OCI-M2 (cell line): ENCODE measurements around the gene SHISAL2A.
A peak's percentile ranks its signal among the peaks of the same experiment; 100 is the strongest.
"Not testable (repeated sequence)": the region's sequence is repeated elsewhere in the genome, so short reads cannot be mapped to it uniquely, and the experiment has no call there.

Source experiments
- DNase-seq: peaks from one replicate; lab custom pipeline; 2025; ENCODE audit not compliant: unreplicated experiment; lab: John Stamatoyannopoulos, UW

The SHISAL2A gene

GRCh38 chr1:52681136-52681535 is 48.2 kb downstream of the SHISAL2A start:
- no peak for DNase-seq

- DNase-seq, result no peak
Observed at GRCh38 chr1:52683367-52683940, 50.5 kb downstream of the SHISAL2A start.

GRCh38 chr1:52684545-52684944 is 51.6 kb downstream of the SHISAL2A start:
- no peak for DNase-seq

- DNase-seq, result peak; percentile 34
Observed at GRCh38 chr1:52686261-52686751, 53.3 kb downstream of the SHISAL2A start.

- no peak for DNase-seq
Observed at GRCh38 chr1:52686830-52687229, 53.9 kb downstream of the SHISAL2A start.

GRCh38 chr1:52691821-52692220 is 58.9 kb downstream of the SHISAL2A start:
- no peak for DNase-seq

GRCh38 chr1:52692697-52693096 is 59.7 kb downstream of the SHISAL2A start:
- no peak for DNase-seq

- not testable (repeated sequence) for DNase-seq
Observed at GRCh38 chr1:52693351-52693750, 60.4 kb downstream of the SHISAL2A start.

- no peak for DNase-seq
Observed at GRCh38 chr1:52693843-52694242, 60.9 kb downstream of the SHISAL2A start.

- DNase-seq, result no peak
Observed at GRCh38 chr1:52695627-52696026, 62.7 kb downstream of the SHISAL2A start.

- DNase-seq, result no peak
Observed at GRCh38 chr1:52697795-52698674, 65.1 kb downstream of the SHISAL2A start, which contains the start of gene COA7. TSS of gene COA7 (minus strand) at chr1:52698347. CDS start at chr1:52698326, 21 bp downstream.

GRCh38 chr1:52702886-52703787 is 70.2 kb downstream of the SHISAL2A start:
- no peak for DNase-seq

GRCh38 chr1:52706136-52706670 is 73.2 kb downstream of the SHISAL2A start:
- DNase-seq, result no peak
